ENCODE measurements around the gene NFIA. TPM values are rescaled to one million over a fixed set of nuclear protein-coding genes. Genes with fewer than 3 reads are reported as not detected.
"Not testable (repeated sequence)": the region's sequence is repeated elsewhere in the genome, so short reads cannot be mapped to it uniquely, and the experiment has no call there.

NFIA gene
- total and polyA plus RNA-seq, 5 donors = 15.9 to 127 (median 108) TPM

- Histone ChIP-seq H3K4me3 (ENCODE audit: low read length) (peak overlapping the region; percentile 76), H3K9me3 (ENCODE audit: control insufficient read depth, low read length) (no peaks in the 10 kb centered on the region), H3K4me1 (ENCODE audit: control insufficient read depth, insufficient read depth, low read length) (peaks cover 4% of the 10 kb centered on the region), H3K27ac (ENCODE audit: low read length) (no peak overlapping the region), H3K27me3 (ENCODE audit: control insufficient read depth, insufficient read depth) (no peaks in the 10 kb centered on the region)
- peak; percentile 79 for ATAC-seq
- intact Hi-C loops (cut with DNase I) = no loop called here
- WGBS = 20% methylated on average over 2 of the region's 2 CpGs
- DNase-seq = no peak
Observed at GRCh38 chr1:61120998-61121397, 38.6 kb downstream of the NFIA start.

GRCh38 chr1:61121631-61122030 lies 39.3 kb downstream of the NFIA start:
- ATAC-seq = no peak
- H3K27me3 ChIP-seq (ENCODE audit: control insufficient read depth, insufficient read depth) = no peaks in the 10 kb centered on the region
- peaks cover 4% of the 10 kb centered on the region for H3K4me1 ChIP-seq (ENCODE audit: control insufficient read depth, insufficient read depth, low read length)
- intact Hi-C loops (cut with DNase I) = no loop called here
- no peak for DNase-seq
- no peak overlapping the region for H3K27ac ChIP-seq (ENCODE audit: low read length)
- H3K9me3 ChIP-seq (ENCODE audit: control insufficient read depth, low read length) = no peaks in the 10 kb centered on the region
- H3K4me3 ChIP-seq (ENCODE audit: low read length) = no peak overlapping the region

- H3K9me3 ChIP-seq (ENCODE audit: control insufficient read depth, low read length) = no peaks in the 10 kb centered on the region
- no peak for ATAC-seq
- no peak overlapping the region for H3K4me3 ChIP-seq (ENCODE audit: low read length)
- no peak overlapping the region for H3K27ac ChIP-seq (ENCODE audit: low read length)
- no peak for DNase-seq
- intact Hi-C loops (cut with DNase I) = no loop called here
- H3K4me1 ChIP-seq (ENCODE audit: control insufficient read depth, insufficient read depth, low read length) = peaks cover 4% of the 10 kb centered on the region
- 89% methylated on average over 2 of the region's 2 CpGs for WGBS
- H3K27me3 ChIP-seq (ENCODE audit: control insufficient read depth, insufficient read depth) = no peaks in the 10 kb centered on the region
Observed at GRCh38 chr1:61122389-61122788, 40.0 kb downstream of the NFIA start.

GRCh38 chr1:61123326-61123725 lies 41.0 kb downstream of the NFIA start:
- ATAC-seq = no peak
- no peak for DNase-seq
- H3K9me3 ChIP-seq (ENCODE audit: control insufficient read depth, low read length) = no peaks in the 10 kb centered on the region
- no peak overlapping the region for H3K4me3 ChIP-seq (ENCODE audit: low read length)
- WGBS = 90% methylated on average over 2 of the region's 2 CpGs
- H3K27me3 ChIP-seq (ENCODE audit: control insufficient read depth, insufficient read depth) = no peaks in the 10 kb centered on the region
- H3K27ac ChIP-seq (ENCODE audit: low read length) = no peak overlapping the region
- intact Hi-C loops (cut with DNase I) = no loop called here
- peaks cover 4% of the 10 kb centered on the region for H3K4me1 ChIP-seq (ENCODE audit: control insufficient read depth, insufficient read depth, low read length)

GRCh38 chr1:61124078-61124477 lies 41.7 kb downstream of the NFIA start:
- H3K4me1 ChIP-seq (ENCODE audit: control insufficient read depth, insufficient read depth, low read length) = peaks cover 4% of the 10 kb centered on the region
- no peaks in the 10 kb centered on the region for H3K9me3 ChIP-seq (ENCODE audit: control insufficient read depth, low read length)
- 56% methylated on average over 2 of the region's 2 CpGs for WGBS
- H3K27me3 ChIP-seq (ENCODE audit: control insufficient read depth, insufficient read depth) = no peaks in the 10 kb centered on the region
- DNase-seq = no peak
- no peak overlapping the region for H3K27ac ChIP-seq (ENCODE audit: low read length)
- intact Hi-C loops (cut with DNase I) = no loop called here
- H3K4me3 ChIP-seq (ENCODE audit: low read length) = no peak overlapping the region
- ATAC-seq = no peak

GRCh38 chr1:61124696-61125095 lies 42.3 kb downstream of the NFIA start:
- H3K27me3 ChIP-seq (ENCODE audit: control insufficient read depth, insufficient read depth) = no peaks in the 10 kb centered on the region
- 70% methylated on average over 3 of the region's 3 CpGs for WGBS
- intact Hi-C loops (cut with DNase I) = no loop called here
- peak; percentile 35 to 53 for ATAC-seq
- peaks cover 4% of the 10 kb centered on the region for H3K4me1 ChIP-seq (ENCODE audit: control insufficient read depth, insufficient read depth, low read length)
- peak overlapping the region; percentile 18 for H3K4me3 ChIP-seq (ENCODE audit: low read length)
- peak overlapping the region; percentile 88 for H3K27ac ChIP-seq (ENCODE audit: low read length)
- no peaks in the 10 kb centered on the region for H3K9me3 ChIP-seq (ENCODE audit: control insufficient read depth, low read length)
- DNase-seq = peak; percentile 14 to 56 (median 28)

- DNase-seq = no peak
- no peaks in the 10 kb centered on the region for H3K9me3 ChIP-seq (ENCODE audit: control insufficient read depth, low read length)
- WGBS = 26% methylated on average over 7 of the region's 7 CpGs
- peak overlapping the region; percentile 62 for H3K27ac ChIP-seq (ENCODE audit: low read length)
- ATAC-seq = peak; percentile 53 to 68
- H3K4me1 ChIP-seq (ENCODE audit: control insufficient read depth, insufficient read depth, low read length) = peaks cover 4% of the 10 kb centered on the region
- H3K27me3 ChIP-seq (ENCODE audit: control insufficient read depth, insufficient read depth) = no peaks in the 10 kb centered on the region
- peak overlapping the region; percentile 18 for H3K4me3 ChIP-seq (ENCODE audit: low read length)
- intact Hi-C loops (cut with DNase I) = no loop called here
Observed at GRCh38 chr1:61125263-61125662, 42.9 kb downstream of the NFIA start.

- H3K4me1 ChIP-seq (ENCODE audit: control insufficient read depth, insufficient read depth, low read length) = peaks cover 4% of the 10 kb centered on the region
- DNase-seq (no peak), ATAC-seq (no peak)
- intact Hi-C loops (cut with DNase I) = no loop called here
- peak overlapping the region; percentile 52 for H3K27ac ChIP-seq (ENCODE audit: low read length)
- H3K4me3 ChIP-seq (ENCODE audit: low read length) = no peak overlapping the region
- no peaks in the 10 kb centered on the region for H3K9me3 ChIP-seq (ENCODE audit: control insufficient read depth, low read length)
- no peaks in the 10 kb centered on the region for H3K27me3 ChIP-seq (ENCODE audit: control insufficient read depth, insufficient read depth)
- WGBS = 55% methylated on average over 3 of the region's 3 CpGs
Observed at GRCh38 chr1:61125895-61126294, 43.5 kb downstream of the NFIA start.

- H3K27me3 ChIP-seq (ENCODE audit: control insufficient read depth, insufficient read depth); intact Hi-C loops (cut with DNase I); H3K4me3 ChIP-seq (ENCODE audit: low read length); ATAC-seq; H3K9me3 ChIP-seq (ENCODE audit: control insufficient read depth, low read length); H3K4me1 ChIP-seq (ENCODE audit: control insufficient read depth, insufficient read depth, low read length): not testable (repeated sequence)
- WGBS = 80% methylated on average over 12 of the region's 12 CpGs
- H3K27ac ChIP-seq (ENCODE audit: low read length) = peak overlapping the region; percentile 24
- peak in 1 of 3 donors; percentile 22 for DNase-seq
Observed at GRCh38 chr1:61126843-61127242, 44.5 kb downstream of the NFIA start.

GRCh38 chr1:61130338-61131000 lies 48.1 kb downstream of the NFIA start:
- DNase-seq (no peak), ATAC-seq (no peak)
- Histone ChIP-seq H3K27me3 (ENCODE audit: control insufficient read depth, insufficient read depth) (no peaks in the 10 kb centered on the region), H3K27ac (ENCODE audit: low read length) (no peak overlapping the region), H3K4me1 (ENCODE audit: control insufficient read depth, insufficient read depth, low read length) (peaks cover 2% of the 10 kb centered on the region), H3K4me3 (ENCODE audit: low read length) (no peak overlapping the region), H3K9me3 (ENCODE audit: control insufficient read depth, low read length) (no peaks in the 10 kb centered on the region)
- intact Hi-C loops (cut with DNase I) = no loop called here
- WGBS = 90% methylated on average over 6 of the region's 6 CpGs

- intact Hi-C loops (cut with DNase I) = no loop called here
- no peaks in the 10 kb centered on the region for H3K4me1 ChIP-seq (ENCODE audit: control insufficient read depth, insufficient read depth, low read length)
- H3K27ac ChIP-seq (ENCODE audit: low read length) = no peak overlapping the region
Observed at GRCh38 chr1:61131248-61131647, 48.9 kb downstream of the NFIA start.

GRCh38 chr1:61131716-61132115 lies 49.4 kb downstream of the NFIA start:
- Histone ChIP-seq H3K4me1 (ENCODE audit: control insufficient read depth, insufficient read depth, low read length) (no peaks in the 10 kb centered on the region), H3K4me3 (ENCODE audit: low read length) (no peak overlapping the region), H3K27ac (ENCODE audit: low read length) (no peak overlapping the region), H3K9me3 (ENCODE audit: control insufficient read depth, low read length) (no peaks in the 10 kb centered on the region), H3K27me3 (ENCODE audit: control insufficient read depth, insufficient read depth) (no peaks in the 10 kb centered on the region)
- intact Hi-C loops (cut with DNase I) = no loop called here
- ATAC-seq (no peak), DNase-seq (no peak)

More at GRCh38 chr1:61131248-61131647, 48.9 kb downstream of the NFIA start:
- Histone ChIP-seq H3K27me3 (ENCODE audit: control insufficient read depth, insufficient read depth) (no peaks in the 10 kb centered on the region), H3K9me3 (ENCODE audit: control insufficient read depth, low read length) (no peaks in the 10 kb centered on the region), H3K4me3 (ENCODE audit: low read length) (no peak overlapping the region)
- ATAC-seq (no peak), DNase-seq (no peak)

Data from right cardiac atrium (tissue), 5 donors.